Measurements from ENCODE around the gene CLTB. TPM values are rescaled to one million over a fixed set of nuclear protein-coding genes. Genes with fewer than 3 reads are reported as not detected.

CLTB gene
- total and polyA plus RNA-seq, 2 of the 8 experiments (the other 6 are each of a cell fraction or from before 2014, with no cell fraction given): 25.9 to 34.9 TPM

DNA sequence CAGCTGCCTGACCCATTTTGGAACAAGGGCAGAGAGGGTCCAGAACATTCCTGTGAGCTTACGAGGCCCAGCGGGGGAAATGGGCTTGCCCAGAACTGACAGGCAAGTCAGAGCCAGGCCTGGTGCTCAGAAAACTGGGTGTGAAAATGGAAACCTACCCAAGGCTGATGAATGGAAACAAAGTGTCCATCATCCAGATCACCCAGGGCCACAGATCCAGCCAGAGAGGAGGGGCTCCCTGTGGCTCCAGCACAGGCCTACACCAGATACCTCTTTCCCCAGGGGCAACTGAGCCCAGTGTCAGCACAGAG is 3.1 kb downstream of the CLTB start:
- no peak for DNase-seq (ENCODE audit: low read depth in 1 of 2, low spot score in 2 of 2)
- Histone ChIP-seq H2BK15ac (ENCODE audit: low read length) (no peak overlapping the region), H3K4me2 (ENCODE audit: insufficient read depth in 1 of 2, low read depth in 2 of 2, low read length in 2 of 2) (no peak overlapping the region), H3K18ac (ENCODE audit: extremely low read depth, low read length) (no peak overlapping the region), H3K36me3 (ENCODE audit: control insufficient read depth in 2 of 4, insufficient read depth in 4 of 4, low read length in 3 of 4) (0 out of 8 replicates have a peak, but pooled peaks cover 0 to 2% (median 0%) of the 10 kb centered on the region in 4 experiments), H3K27me3 (replicated peaks in 1 of 4; ENCODE audit: control insufficient read depth in 3 of 4, extremely low read depth in 1 of 4, insufficient read depth in 3 of 4, low read length in 3 of 4) (peaks cover 0 to 11% (median 9%) of the 10 kb centered on the region in 4 experiments; a peak in 6 of 7 replicates), H2AK5ac (ENCODE audit: low read depth, low read length) (no peak overlapping the region), H2AFZ (ENCODE audit: low read length) (no peak overlapping the region), H4K20me1 (replicated peaks in 1 of 2; ENCODE audit: control insufficient read depth in 1 of 2, insufficient read depth in 2 of 2, low read length in 2 of 2) (peaks cover 0 to 2% of the 10 kb centered on the region in 2 experiments), H2BK120ac (replicated peaks; ENCODE audit: low read depth, low read length) (no peak overlapping the region), H3K23me2 (ENCODE audit: low read depth, low read length) (no peaks in the 10 kb centered on the region; the same call in 1 of the 2 replicates), H3K9ac (replicated peaks in 1 of 4; ENCODE audit: extremely low read depth in 1 of 4, low read depth in 3 of 4, low read length in 3 of 4) (no peak overlapping the region), H4K91ac (replicated peaks; ENCODE audit: insufficient read length, low read length) (no peak overlapping the region), H3K14ac (ENCODE audit: insufficient read length) (no peak overlapping the region), H4K8ac (ENCODE audit: extremely low read depth, insufficient read depth, low read length) (no peak overlapping the region), H2BK20ac (ENCODE audit: low read length) (no peak overlapping the region), H3K23ac (ENCODE audit: insufficient read length) (no peak overlapping the region), H4K5ac (ENCODE audit: insufficient read length, low read depth, low read length) (no peak overlapping the region), H3K27ac (ENCODE audit: low read depth, low read length) (no peak overlapping the region), H2BK5ac (ENCODE audit: low read depth, low read length) (no peak overlapping the region), H3K4ac (replicated peaks; ENCODE audit: insufficient read length, low read depth, low read length) (no peak overlapping the region), H3K79me1 (ENCODE audit: low read depth, low read length) (no peaks in the 10 kb centered on the region), H3K4me3 (ENCODE audit: extremely low read depth in 1 of 4, insufficient read depth in 2 of 4, low read depth in 3 of 4, low read length in 4 of 4) (no peak overlapping the region), H3K79me2 (ENCODE audit: control insufficient read depth in 1 of 2, insufficient read depth in 2 of 2, low read length in 2 of 2) (no peaks in the 10 kb centered on the region), H2BK12ac (ENCODE audit: low read depth, low read length) (no peak overlapping the region), H3K4me1 (replicated peaks in 1 of 4; ENCODE audit: control insufficient read depth in 3 of 4, insufficient read depth in 4 of 4, low read length in 3 of 4) (peaks cover 0 to 3% (median 0%) of the 10 kb centered on the region in 4 experiments; a peak in 4 of 7 replicates), H3K56ac (replicated peaks; ENCODE audit: insufficient read length, low read depth, low read length) (no peak overlapping the region), H3K9me3 (ENCODE audit: insufficient read depth in 2 of 2, low read depth in 1 of 2, low read length in 1 of 2) (no peaks in the 10 kb centered on the region)
- FAIRE-seq: no peak
- POLR2A ChIA-PET (ENCODE audit: partially characterized antibody): no interaction called here
- CTCF ChIA-PET (ENCODE audit: partially characterized antibody): no interaction called here
- TF ChIP-seq MAFK (IDR thresholded peaks at IDR 0.05; ENCODE audit: low read depth, low read length): no peak
- TF ChIP-seq SUZ12 (IDR thresholded peaks at IDR 0.05; ENCODE audit: low read length): no peak
- TF ChIP-seq SP4 (IDR thresholded peaks at IDR 0.05; ENCODE audit: low read length): no peak
- no peak for TF ChIP-seq TBP (IDR thresholded peaks at IDR 0.05; ENCODE audit: low read depth, low read length)
- no peak for TF ChIP-seq PHF8 (conservative IDR thresholded peaks at IDR 0.05; ENCODE audit: low read depth, low read length)
- TF ChIP-seq, protein P1, sequence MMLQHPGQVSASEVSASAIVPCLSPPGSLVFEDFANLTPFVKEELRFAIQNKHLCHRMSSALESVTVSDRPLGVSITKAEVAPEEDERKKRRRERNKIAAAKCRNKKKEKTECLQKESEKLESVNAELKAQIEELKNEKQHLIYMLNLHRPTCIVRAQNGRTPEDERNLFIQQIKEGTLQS (IDR thresholded peaks at IDR 0.05; ENCODE audit: insufficient read depth, low read depth, low read length): no peak
- WGBS, 2 experiments (ENCODE audit: extremely low coverage in 1 of 2, insufficient coverage in 1 of 2, insufficient read length in 1 of 2, insufficient replicate concordance in 2 of 2, low coverage in 1 of 2, low lambda C conversion rate in 2 of 2, missing lambda C conversion rate in 1 of 2): 95% methylated on average over 2 of the region's 2 CpGs; no CpG with 5 or more reads in 1 of the 2 experiments

All from H1 (cell line).